H9 (cell line): ENCODE measurements around the gene AKR1C3. TPM values are rescaled to one million over a fixed set of nuclear protein-coding genes. Genes with fewer than 3 reads are reported as not detected.

Source experiments
- DNase-seq: peaks from one replicate; pipeline ENCODE4 v3.0.0-alpha.2; 2017
- H2AFZ ChIP-seq: one replicate; pipeline ENCODE4 v1.6.1; 2013; ENCODE audit warnings: mild to moderate bottlenecking, low read length, control low read depth, moderate library complexity
- H2AK5ac ChIP-seq: 2 replicates; pipeline ENCODE4 v1.6.1; 2013; ENCODE audit warnings: low read length, control low read depth, mixed read lengths; ENCODE audit not compliant: insufficient read length
- H2BK120ac ChIP-seq: one replicate; pipeline ENCODE4 v1.6.1; 2013; ENCODE audit warnings: low read depth, mild to moderate bottlenecking, low read length, control low read depth, inconsistent platforms; ENCODE audit not compliant: poor library complexity, severe bottlenecking
- H2BK12ac ChIP-seq: 2 replicates; pipeline ENCODE4 v1.6.1; 2013; ENCODE audit warnings: low read length, control low read depth, mixed read lengths, low read depth; ENCODE audit not compliant: insufficient read length
- H2BK15ac ChIP-seq: 2 replicates; pipeline ENCODE4 v1.6.1; 2013; ENCODE audit warnings: low read depth, low read length, control low read depth
- H2BK20ac ChIP-seq: one replicate; pipeline ENCODE4 v1.6.1; 2013; ENCODE audit warnings: low read depth, mild to moderate bottlenecking, low read length, control low read depth, inconsistent platforms; ENCODE audit not compliant: poor library complexity, severe bottlenecking
- H2BK5ac ChIP-seq: 2 replicates; pipeline ENCODE4 v1.6.1; 2013; ENCODE audit warnings: low read length, control low read depth, mixed read lengths; ENCODE audit not compliant: insufficient read length
- H3K14ac ChIP-seq: 2 replicates; pipeline ENCODE4 v1.6.1; 2013; ENCODE audit warnings: low read length, control low read depth; ENCODE audit not compliant: insufficient read depth
- H3K18ac ChIP-seq: 2 replicates; pipeline ENCODE4 v1.6.1; 2013; ENCODE audit warnings: low read depth, mild to moderate bottlenecking, mixed read lengths, low read length, control low read depth; ENCODE audit not compliant: insufficient read length
- H3K23ac ChIP-seq: 2 replicates; pipeline ENCODE4 v1.6.1; 2013; ENCODE audit warnings: low read length, control low read depth, mixed read lengths, low read depth; ENCODE audit not compliant: insufficient read length
- H3K23me2 ChIP-seq: 2 replicates; pipeline ENCODE4 v1.6.1; 2013; ENCODE audit warnings: low read depth, mild to moderate bottlenecking, mixed read lengths, low read length, control low read depth; ENCODE audit not compliant: insufficient read length, poor library complexity, severe bottlenecking
- H3K27ac ChIP-seq: 2 replicates; pipeline ENCODE4 v1.5.1; 2013; ENCODE audit warnings: low read length, control low read depth, mixed read lengths, low read depth; ENCODE audit not compliant: insufficient read length
- H3K27me3 ChIP-seq: 2 replicates; pipeline ENCODE4 v1.6.1; 2013; ENCODE audit warnings: low read length, control low read depth, inconsistent platforms; ENCODE audit not compliant: insufficient read depth
- H3K4ac ChIP-seq: 2 replicates; pipeline ENCODE4 v1.6.1; 2013; ENCODE audit warnings: low read depth, mild to moderate bottlenecking, control low read depth, inconsistent platforms, low read length, moderate library complexity
- H3K4me1 ChIP-seq: 2 replicates; pipeline ENCODE4 v1.6.1; 2013; ENCODE audit warnings: low read length, control low read depth, inconsistent platforms; ENCODE audit not compliant: insufficient read depth
- H3K4me2 ChIP-seq: 2 replicates; pipeline ENCODE4 v1.6.1; 2013; ENCODE audit warnings: low read length, control low read depth, mixed read lengths; ENCODE audit not compliant: insufficient read length, insufficient read depth
- H3K56ac ChIP-seq: 2 replicates; pipeline ENCODE4 v1.6.1; 2013; ENCODE audit warnings: low read depth, mild to moderate bottlenecking, mixed read lengths, low read length, control low read depth; ENCODE audit not compliant: insufficient read length
- H3K79me1 ChIP-seq: 2 replicates; pipeline ENCODE4 v1.6.1; 2013; ENCODE audit warnings: low read depth, mild to moderate bottlenecking, moderate library complexity, low read length, control low read depth, inconsistent platforms; ENCODE audit not compliant: insufficient read depth, poor library complexity, severe bottlenecking
- H3K79me2 ChIP-seq: 2 replicates; pipeline ENCODE4 v1.6.1; 2013; ENCODE audit warnings: low read length, control low read depth, inconsistent platforms; ENCODE audit not compliant: insufficient read depth
- H3K9ac ChIP-seq: 2 replicates; pipeline ENCODE4 v1.6.1; 2013; ENCODE audit warnings: low read length, control low read depth, mixed read lengths; ENCODE audit not compliant: insufficient read length; ENCODE audit errors: extremely low read depth
- H3K9me3 ChIP-seq: one replicate; pipeline ENCODE4 v1.6.1; 2013; ENCODE audit warnings: low read depth, low read length, inconsistent platforms; ENCODE audit not compliant: control insufficient read depth
- H3T11ph ChIP-seq: one replicate; pipeline ENCODE4 v1.6.1; 2013; ENCODE audit warnings: mild to moderate bottlenecking, low read length, control low read depth, inconsistent platforms
- H4K20me1 ChIP-seq: one replicate; pipeline ENCODE4 v1.6.1; 2013; ENCODE audit not compliant: control insufficient read depth, insufficient read length, insufficient read depth
- H4K5ac ChIP-seq: 2 replicates; pipeline ENCODE4 v1.6.1; 2013; ENCODE audit warnings: low read depth, mild to moderate bottlenecking, mixed read lengths, low read length, control low read depth; ENCODE audit not compliant: insufficient read length
- H4K8ac ChIP-seq: replicated peaks from 2 replicates; pipeline ENCODE4 v1.6.1; 2013; ENCODE audit warnings: low read length, control low read depth, mixed read lengths, low read depth; ENCODE audit not compliant: insufficient read length
- H4K91ac ChIP-seq: 2 replicates; pipeline ENCODE4 v1.6.1; 2013; ENCODE audit warnings: low read depth, mild to moderate bottlenecking, moderate library complexity, mixed read lengths, low read length, control low read depth; ENCODE audit not compliant: insufficient read length
- H3K27ac Mint-ChIP-seq, 3 experiments: 2 replicates in 2 of 3; 3 replicates in 1 of 3; pipeline ENCODE4 v1.8.0; 2020 to 2021; ENCODE audit warnings: mixed read lengths in 3 of 3, mild to moderate bottlenecking in 1 of 3, moderate library complexity in 1 of 3
- H3K27me3 Mint-ChIP-seq: 2 replicates; pipeline ENCODE4 v1.8.0; 2021; ENCODE audit warnings: low read depth, mild to moderate bottlenecking, moderate library complexity, mixed read lengths
- H3K36me3 Mint-ChIP-seq, 3 experiments: 2 replicates in 2 of 3; 3 replicates in 1 of 3; pipeline ENCODE4 v1.8.0; 2020 to 2021; ENCODE audit warnings: low read depth in 3 of 3, mixed read lengths in 3 of 3; ENCODE audit not compliant: insufficient read depth in 1 of 3
- H3K4me1 Mint-ChIP-seq, 2 experiments: 2 replicates each; pipeline ENCODE4 v1.8.0; 2020; ENCODE audit warnings: mixed read lengths in 2 of 2
- H3K4me3 Mint-ChIP-seq, 2 experiments: 2 replicates in 1 of 2; 3 replicates in 1 of 2; pipeline ENCODE4 v1.8.0; 2020 to 2021; ENCODE audit warnings: mild to moderate bottlenecking in 2 of 2, mixed read lengths in 2 of 2, moderate library complexity in 1 of 2
- H3K9me3 Mint-ChIP-seq, 2 experiments: 2 replicates in 1 of 2; 3 replicates in 1 of 2; pipeline ENCODE4 v1.8.0; 2020; ENCODE audit warnings: mild to moderate bottlenecking in 2 of 2, mixed read lengths in 2 of 2, moderate library complexity in 1 of 2
- WGBS: extraction: QIAGEN DNeasy Blood & Tissue Kit; methylation state at CpG from one replicate; pipeline ENCODE4 v1.1.7; 2013; ENCODE audit warnings: missing lambda C conversion rate, low lambda C conversion rate, mixed read lengths; ENCODE audit not compliant: insufficient read length; ENCODE audit errors: extremely low coverage; 5-methylcytosine and 5-hydroxymethylcytosine counted together
- total RNA-seq: library from RNA; stranded (reverse); gene quantifications from 2 replicates; pipeline ENCODE4 v1.2.1, GENCODE V29; 2021
- TF ChIP-seq, protein P1 (sequence below): fragments of 200-600 bp; sonication (generic); conservative IDR thresholded peaks from 3 replicates; pipeline ENCODE4 v1.8.0; 2021; ENCODE audit warnings: antibody characterized with exemption, mild to moderate bottlenecking

The AKR1C3 gene
- total RNA-seq, 1 experiment from 2014 or later: 2.1 TPM

DNA sequence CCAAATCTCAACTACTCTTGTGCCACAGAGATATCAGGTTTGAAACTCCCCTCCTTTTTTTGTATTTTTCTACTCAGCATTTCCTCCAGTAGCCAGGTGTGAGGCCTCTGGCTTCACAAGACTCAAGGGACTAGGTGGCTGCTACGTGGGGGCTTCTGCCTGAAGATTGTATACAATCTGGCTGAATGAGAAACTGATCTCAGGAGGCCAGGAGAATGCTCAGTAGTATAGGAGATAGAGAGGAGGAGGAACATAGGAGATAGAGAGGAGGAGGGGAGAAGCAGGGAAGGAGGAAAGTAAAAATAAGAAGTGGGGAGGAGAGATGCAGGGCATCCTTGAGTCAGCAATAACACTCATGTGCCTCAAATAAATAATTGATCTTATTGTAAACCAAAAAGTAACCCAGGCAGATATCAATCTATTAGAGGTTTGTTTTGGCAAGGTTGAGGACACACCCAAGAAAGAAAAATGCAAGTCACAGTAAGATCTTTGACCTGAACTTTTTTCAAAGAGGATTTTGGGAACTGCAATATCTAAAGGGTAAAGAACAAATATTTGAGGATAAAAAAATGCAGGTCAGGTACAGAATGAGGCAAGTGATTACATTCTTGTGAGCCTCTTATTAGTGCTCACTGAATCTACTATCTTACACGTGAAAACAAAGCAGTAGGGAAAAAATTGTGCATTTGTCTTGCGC, 53.9 kb downstream of the AKR1C3 start:
- Histone ChIP-seq H3K4ac (no peak overlapping the region), H3K27me3 (no peaks in the 10 kb centered on the region), H3K79me2 (no peaks in the 10 kb centered on the region), H3K4me1 (no peaks in the 10 kb centered on the region), H3K9ac (no peak overlapping the region), H4K20me1 (no peaks in the 10 kb centered on the region), H3K27ac (no peak overlapping the region), H4K8ac (no peak overlapping the region), H3K18ac (no peak overlapping the region), H3K23me2 (no peaks in the 10 kb centered on the region), H3K14ac (no peak overlapping the region), H3K4me2 (no peak overlapping the region), H2AK5ac (no peak overlapping the region), H4K5ac (no peak overlapping the region), H2BK120ac (no peak overlapping the region), H4K91ac (no peak overlapping the region), H3K23ac (no peak overlapping the region), H2BK15ac (no peak overlapping the region), H3T11ph (no peak overlapping the region), H2BK12ac (no peak overlapping the region), H2BK5ac (no peak overlapping the region), H3K79me1 (no peaks in the 10 kb centered on the region), H3K9me3 (peaks cover 6% of the 10 kb centered on the region), H2BK20ac (no peak overlapping the region), H2AFZ (no peak overlapping the region), H3K56ac (no peak overlapping the region)
- Mint-ChIP-seq H3K27ac (no peak overlapping the region), H3K9me3 (peaks cover 58 to 70% of the 10 kb centered on the region in 2 experiments), H3K4me3 (no peak overlapping the region), H3K27me3 (no peaks in the 10 kb centered on the region; the same call in 1 of the 2 replicates), H3K36me3 (peaks cover 0 to 16% (median 0%) of the 10 kb centered on the region in 3 experiments; a peak in 5 of 7 replicates), H3K4me1 (no peaks in the 10 kb centered on the region)
- TF ChIP-seq, protein P1, sequence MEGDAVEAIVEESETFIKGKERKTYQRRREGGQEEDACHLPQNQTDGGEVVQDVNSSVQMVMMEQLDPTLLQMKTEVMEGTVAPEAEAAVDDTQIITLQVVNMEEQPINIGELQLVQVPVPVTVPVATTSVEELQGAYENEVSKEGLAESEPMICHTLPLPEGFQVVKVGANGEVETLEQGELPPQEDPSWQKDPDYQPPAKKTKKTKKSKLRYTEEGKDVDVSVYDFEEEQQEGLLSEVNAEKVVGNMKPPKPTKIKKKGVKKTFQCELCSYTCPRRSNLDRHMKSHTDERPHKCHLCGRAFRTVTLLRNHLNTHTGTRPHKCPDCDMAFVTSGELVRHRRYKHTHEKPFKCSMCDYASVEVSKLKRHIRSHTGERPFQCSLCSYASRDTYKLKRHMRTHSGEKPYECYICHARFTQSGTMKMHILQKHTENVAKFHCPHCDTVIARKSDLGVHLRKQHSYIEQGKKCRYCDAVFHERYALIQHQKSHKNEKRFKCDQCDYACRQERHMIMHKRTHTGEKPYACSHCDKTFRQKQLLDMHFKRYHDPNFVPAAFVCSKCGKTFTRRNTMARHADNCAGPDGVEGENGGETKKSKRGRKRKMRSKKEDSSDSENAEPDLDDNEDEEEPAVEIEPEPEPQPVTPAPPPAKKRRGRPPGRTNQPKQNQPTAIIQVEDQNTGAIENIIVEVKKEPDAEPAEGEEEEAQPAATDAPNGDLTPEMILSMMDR: no peak
- DNase-seq: no peak
- WGBS: no CpG with 5 or more reads among the region's 3 CpGs
